ENCODE results near the gene NGEF.

DNA sequence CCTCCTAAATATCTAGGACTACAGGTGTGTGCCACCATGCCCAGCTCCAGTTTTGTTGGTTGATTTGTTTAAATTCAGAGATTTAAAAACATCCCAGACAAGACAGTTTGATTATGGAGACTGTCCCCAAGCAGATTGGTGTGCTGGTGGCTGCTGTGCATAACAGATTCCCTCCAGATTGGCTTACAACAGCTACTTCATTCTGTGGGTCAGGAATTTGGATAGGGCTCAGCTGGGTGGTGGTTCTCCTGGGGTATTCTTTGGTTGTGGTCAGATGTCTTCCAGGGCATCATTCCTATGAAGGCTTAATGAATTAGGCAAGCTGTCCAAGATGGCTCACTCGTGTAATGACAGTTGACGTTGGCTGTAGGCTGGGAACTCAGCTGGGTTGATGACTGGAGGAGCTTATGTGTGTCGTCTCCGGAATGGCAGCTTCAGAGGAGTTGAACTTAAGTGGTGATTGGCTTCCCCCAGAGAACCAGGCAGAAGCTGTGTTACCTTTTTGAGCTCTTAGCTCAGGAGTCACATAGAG, 153.6 kb downstream of the NGEF start:
- no peak for TF ChIP-seq POLR2A (IDR thresholded peaks at IDR 0.05)
- TF ChIP-seq, protein P1, sequence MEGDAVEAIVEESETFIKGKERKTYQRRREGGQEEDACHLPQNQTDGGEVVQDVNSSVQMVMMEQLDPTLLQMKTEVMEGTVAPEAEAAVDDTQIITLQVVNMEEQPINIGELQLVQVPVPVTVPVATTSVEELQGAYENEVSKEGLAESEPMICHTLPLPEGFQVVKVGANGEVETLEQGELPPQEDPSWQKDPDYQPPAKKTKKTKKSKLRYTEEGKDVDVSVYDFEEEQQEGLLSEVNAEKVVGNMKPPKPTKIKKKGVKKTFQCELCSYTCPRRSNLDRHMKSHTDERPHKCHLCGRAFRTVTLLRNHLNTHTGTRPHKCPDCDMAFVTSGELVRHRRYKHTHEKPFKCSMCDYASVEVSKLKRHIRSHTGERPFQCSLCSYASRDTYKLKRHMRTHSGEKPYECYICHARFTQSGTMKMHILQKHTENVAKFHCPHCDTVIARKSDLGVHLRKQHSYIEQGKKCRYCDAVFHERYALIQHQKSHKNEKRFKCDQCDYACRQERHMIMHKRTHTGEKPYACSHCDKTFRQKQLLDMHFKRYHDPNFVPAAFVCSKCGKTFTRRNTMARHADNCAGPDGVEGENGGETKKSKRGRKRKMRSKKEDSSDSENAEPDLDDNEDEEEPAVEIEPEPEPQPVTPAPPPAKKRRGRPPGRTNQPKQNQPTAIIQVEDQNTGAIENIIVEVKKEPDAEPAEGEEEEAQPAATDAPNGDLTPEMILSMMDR (IDR thresholded peaks at IDR 0.05) = no peak
- TF ChIP-seq POLR2AphosphoS5 (IDR thresholded peaks at IDR 0.05) = no peak
- TF ChIP-seq EP300 (IDR thresholded peaks at IDR 0.05; ENCODE audit: low read depth) = no peak

Measured in transverse colon (tissue), 4 donors.